Measurements from ENCODE around the gene NSFL1C. TPM values are rescaled to one million over a fixed set of nuclear protein-coding genes. Genes with fewer than 3 reads are reported as not detected.

The NSFL1C gene
- total and polyA plus RNA-seq, 2 experiments from 2014 or later: 36.0 to 98.8 TPM

DNA sequence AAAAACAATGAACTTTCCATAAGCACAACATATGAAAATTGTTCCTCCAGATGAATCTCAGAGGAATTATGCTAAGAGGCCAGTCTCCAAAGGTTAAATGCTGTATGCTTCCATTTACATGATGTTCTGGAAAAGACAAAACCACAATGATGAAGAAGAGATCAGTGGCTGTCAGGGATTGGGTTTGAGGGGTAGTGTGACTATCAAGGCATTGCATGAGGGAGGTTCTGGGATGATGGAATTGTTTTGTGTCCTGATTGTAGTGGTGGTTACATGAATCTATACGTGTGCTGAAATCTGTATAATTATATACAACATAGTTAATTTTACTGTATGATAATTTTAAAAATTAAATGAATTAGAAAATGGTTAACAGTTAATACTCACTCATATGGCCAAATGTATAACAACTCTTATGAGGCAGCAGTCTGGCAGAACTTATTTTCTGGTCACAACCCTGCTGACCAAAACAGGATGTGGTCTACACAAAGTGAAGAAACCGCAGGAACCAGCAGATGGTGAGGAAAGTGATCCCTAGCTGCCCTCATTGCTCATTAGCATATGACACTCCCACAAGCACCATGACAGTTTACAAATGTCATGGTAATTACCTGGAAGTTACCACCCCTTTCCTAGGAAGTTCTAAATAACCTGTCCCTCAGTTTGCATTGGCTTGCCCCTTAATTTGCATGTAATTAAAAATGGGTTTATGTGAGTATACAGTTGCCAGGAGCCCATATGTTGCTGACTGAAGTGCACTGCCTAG lies 31.9 kb downstream of the NSFL1C start:
- Histone ChIP-seq H3K9me2 (replicated peaks; ENCODE audit: insufficient read depth) (no peaks in the 10 kb centered on the region), H3K4me1 (ENCODE audit: insufficient read depth) (no peaks in the 10 kb centered on the region), H3K79me2 (no peaks in the 10 kb centered on the region), H3K27me3 (no peaks in the 10 kb centered on the region), H2AFZ (no peak overlapping the region), H3K9me3 (ENCODE audit: low read depth) (no peaks in the 10 kb centered on the region), H4K20me1 (ENCODE audit: insufficient read depth, poor library complexity, severe bottlenecking) (no peaks in the 10 kb centered on the region), H3K4me3 (no peak overlapping the region), H3K27ac (no peak overlapping the region), H3K4me2 (no peak overlapping the region), H3K36me3 (replicated peaks; ENCODE audit: insufficient read depth, low read depth) (no peaks in the 10 kb centered on the region)
- TF ChIP-seq EZH2phosphoT487 (IDR thresholded peaks at IDR 0.05; ENCODE audit: low read depth, severe bottlenecking, unreplicated experiment) (no peak), EZH2 (IDR thresholded peaks at IDR 0.05; ENCODE audit: borderline replicate concordance) (no peak)
- TF ChIP-seq, protein P1, sequence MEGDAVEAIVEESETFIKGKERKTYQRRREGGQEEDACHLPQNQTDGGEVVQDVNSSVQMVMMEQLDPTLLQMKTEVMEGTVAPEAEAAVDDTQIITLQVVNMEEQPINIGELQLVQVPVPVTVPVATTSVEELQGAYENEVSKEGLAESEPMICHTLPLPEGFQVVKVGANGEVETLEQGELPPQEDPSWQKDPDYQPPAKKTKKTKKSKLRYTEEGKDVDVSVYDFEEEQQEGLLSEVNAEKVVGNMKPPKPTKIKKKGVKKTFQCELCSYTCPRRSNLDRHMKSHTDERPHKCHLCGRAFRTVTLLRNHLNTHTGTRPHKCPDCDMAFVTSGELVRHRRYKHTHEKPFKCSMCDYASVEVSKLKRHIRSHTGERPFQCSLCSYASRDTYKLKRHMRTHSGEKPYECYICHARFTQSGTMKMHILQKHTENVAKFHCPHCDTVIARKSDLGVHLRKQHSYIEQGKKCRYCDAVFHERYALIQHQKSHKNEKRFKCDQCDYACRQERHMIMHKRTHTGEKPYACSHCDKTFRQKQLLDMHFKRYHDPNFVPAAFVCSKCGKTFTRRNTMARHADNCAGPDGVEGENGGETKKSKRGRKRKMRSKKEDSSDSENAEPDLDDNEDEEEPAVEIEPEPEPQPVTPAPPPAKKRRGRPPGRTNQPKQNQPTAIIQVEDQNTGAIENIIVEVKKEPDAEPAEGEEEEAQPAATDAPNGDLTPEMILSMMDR (IDR thresholded peaks at IDR 0.05; ENCODE audit: poor library complexity): no peak
- 72% methylated on average over 2 of the region's 2 CpGs for WGBS (ENCODE audit: low lambda C conversion rate, missing lambda C conversion rate)
- DNase-seq (ENCODE audit: low spot score): no peak

DNA sequence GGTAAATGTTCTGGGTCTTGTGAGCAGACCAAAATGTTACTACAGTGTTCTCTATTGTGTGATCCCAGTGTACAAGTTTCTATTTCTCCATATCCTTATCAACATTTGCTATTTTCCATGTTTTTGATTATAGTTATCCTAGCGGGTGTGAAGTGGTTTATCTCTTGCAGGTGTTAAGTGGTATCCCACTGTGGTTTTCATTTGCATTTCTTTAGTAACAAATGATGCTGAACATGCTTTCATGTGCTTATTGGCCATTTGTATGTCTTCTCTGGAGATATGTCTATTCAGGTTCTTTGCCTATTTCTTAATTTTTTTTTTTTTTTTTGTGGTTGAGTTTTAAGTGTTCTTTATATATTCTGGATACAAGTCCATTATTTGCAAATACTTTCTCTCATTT lies 35.5 kb downstream of the NSFL1C start:
- Histone ChIP-seq H3K4me1 (ENCODE audit: insufficient read depth) (no peaks in the 10 kb centered on the region), H3K27me3 (no peaks in the 10 kb centered on the region), H3K9me3 (ENCODE audit: low read depth) (no peaks in the 10 kb centered on the region), H3K4me2 (no peak overlapping the region), H3K27ac (no peak overlapping the region), H4K20me1 (ENCODE audit: insufficient read depth, poor library complexity, severe bottlenecking) (no peaks in the 10 kb centered on the region), H3K36me3 (replicated peaks; ENCODE audit: insufficient read depth, low read depth) (no peaks in the 10 kb centered on the region), H3K79me2 (no peaks in the 10 kb centered on the region), H3K4me3 (no peak overlapping the region), H3K9me2 (replicated peaks; ENCODE audit: insufficient read depth) (no peaks in the 10 kb centered on the region), H2AFZ (no peak overlapping the region)
- 28% methylated on average over 1 of the region's 1 CpG for WGBS (ENCODE audit: low lambda C conversion rate, missing lambda C conversion rate)
- TF ChIP-seq EZH2phosphoT487 (IDR thresholded peaks at IDR 0.05; ENCODE audit: low read depth, severe bottlenecking, unreplicated experiment) (no peak), EZH2 (IDR thresholded peaks at IDR 0.05; ENCODE audit: borderline replicate concordance) (no peak)
- TF ChIP-seq, protein P1 (IDR thresholded peaks at IDR 0.05; ENCODE audit: poor library complexity): no peak
- no peak for DNase-seq (ENCODE audit: low spot score)

- H3K36me3 ChIP-seq (replicated peaks; ENCODE audit: insufficient read depth, low read depth): no peaks in the 10 kb centered on the region
- no peaks in the 10 kb centered on the region for H3K9me2 ChIP-seq (replicated peaks; ENCODE audit: insufficient read depth)
- 83% methylated on average over 1 of the region's 1 CpG for WGBS (ENCODE audit: low lambda C conversion rate, missing lambda C conversion rate)
- no peaks in the 10 kb centered on the region for H3K27me3 ChIP-seq
- TF ChIP-seq, protein P1 (IDR thresholded peaks at IDR 0.05; ENCODE audit: poor library complexity): no peak
- no peak for TF ChIP-seq EZH2 (IDR thresholded peaks at IDR 0.05; ENCODE audit: borderline replicate concordance)
- no peak for TF ChIP-seq EZH2phosphoT487 (IDR thresholded peaks at IDR 0.05; ENCODE audit: low read depth, severe bottlenecking, unreplicated experiment)
- peak; percentile 19 for DNase-seq (ENCODE audit: low spot score)
- no peak overlapping the region for H2AFZ ChIP-seq
- H3K9me3 ChIP-seq (ENCODE audit: low read depth): no peaks in the 10 kb centered on the region
- no peak overlapping the region for H3K4me2 ChIP-seq
- peak overlapping the region; percentile 55 for H3K27ac ChIP-seq
- H4K20me1 ChIP-seq (ENCODE audit: insufficient read depth, poor library complexity, severe bottlenecking): no peaks in the 10 kb centered on the region
- H3K4me3 ChIP-seq: no peak overlapping the region
- no peaks in the 10 kb centered on the region for H3K4me1 ChIP-seq (ENCODE audit: insufficient read depth)
- no peaks in the 10 kb centered on the region for H3K79me2 ChIP-seq
Observed at GRCh38 chr20:1430004-1430451, 36.6 kb downstream of the NSFL1C start.

Measured in hepatocyte (in vitro differentiated cells).